ENCODE data around the gene MEP1A. TPM values are rescaled to one million over a fixed set of nuclear protein-coding genes. Genes with fewer than 3 reads are reported as not detected.

The MEP1A gene
- total and polyA plus RNA-seq, 2 experiments from 2014 or later, result not detected

DNA sequence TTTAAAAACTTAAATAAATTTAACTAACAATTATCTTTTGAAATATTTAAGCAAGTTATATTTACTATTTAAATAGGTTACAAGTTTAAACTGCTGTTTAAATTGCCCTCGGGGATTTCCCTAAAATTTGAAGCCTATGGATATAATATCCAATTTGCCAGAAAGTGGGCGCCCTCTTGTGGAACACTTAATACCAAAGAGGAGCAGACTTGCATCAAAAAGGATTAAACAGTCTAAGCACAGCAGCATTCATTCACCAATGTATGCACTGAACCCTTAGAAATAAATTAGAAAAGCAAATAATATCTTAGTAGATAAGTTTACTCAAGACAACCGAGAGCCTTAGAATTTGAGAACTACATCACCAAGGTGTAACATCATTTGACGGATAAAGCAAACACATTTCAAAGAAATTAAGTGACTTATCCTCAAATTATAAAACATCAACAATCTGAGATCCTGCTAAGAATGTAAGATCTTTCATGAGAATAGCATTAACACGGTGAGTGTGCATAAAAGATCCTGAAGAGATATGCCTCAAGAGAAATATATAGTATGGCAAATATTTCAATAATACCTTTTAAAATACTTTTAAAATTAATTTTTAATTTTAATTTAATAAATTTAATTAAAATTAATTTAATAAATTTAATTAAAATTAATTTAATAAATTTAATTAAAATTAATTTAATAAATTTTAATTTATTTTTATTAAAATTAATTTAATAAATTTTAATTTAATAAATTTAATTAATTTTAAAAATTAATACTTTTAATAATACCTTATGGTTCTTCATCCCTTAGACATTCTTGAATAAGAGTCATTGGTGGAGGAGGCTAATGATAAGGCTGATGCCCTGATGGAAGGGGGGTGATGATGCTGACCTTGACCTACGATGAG, 11.5 kb upstream of the MEP1A start:
- Histone ChIP-seq H3K4me1 (ENCODE audit: low read depth) (no peaks in the 10 kb centered on the region), H3K4me3 (no peak overlapping the region), H3K27me3 (no peaks in the 10 kb centered on the region), H3K27ac (no peak overlapping the region), H3K36me3 (no peaks in the 10 kb centered on the region), H3K9me3 (ENCODE audit: low read depth) (no peaks in the 10 kb centered on the region)
- DNase-seq (ENCODE audit: low read depth in 1 of 2, low spot score in 1 of 2), result peak; percentile 76 to 84
- TF ChIP-seq CTCF (IDR thresholded peaks at IDR 0.05; ENCODE audit: low read depth, low read length), result peak; percentile 76

DNA sequence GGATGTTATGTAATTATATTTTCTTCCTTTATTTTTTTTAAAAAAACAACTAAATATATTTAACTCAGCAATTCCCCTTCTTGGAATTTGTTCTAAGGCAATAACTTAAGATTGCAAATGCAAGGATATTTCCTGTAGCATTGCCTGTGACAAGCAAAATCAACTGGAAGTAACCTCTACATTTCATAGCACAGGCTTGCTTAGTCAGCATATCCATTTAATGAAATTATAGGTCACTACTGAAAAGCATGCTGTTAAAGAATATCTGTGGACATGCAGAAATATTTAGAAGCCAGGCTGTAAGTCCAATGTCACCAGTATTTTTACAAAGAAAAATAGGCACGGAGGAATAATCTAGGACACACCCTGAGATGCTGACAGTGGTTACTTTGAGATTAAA, 8.7 kb upstream of the MEP1A start:
- Histone ChIP-seq H3K9me3 (ENCODE audit: low read depth) (no peaks in the 10 kb centered on the region), H3K4me3 (no peak overlapping the region), H3K4me1 (ENCODE audit: low read depth) (no peaks in the 10 kb centered on the region), H3K27ac (no peak overlapping the region), H3K36me3 (no peaks in the 10 kb centered on the region), H3K27me3 (no peaks in the 10 kb centered on the region)
- no peak for TF ChIP-seq CTCF (IDR thresholded peaks at IDR 0.05; ENCODE audit: low read depth, low read length)
- DNase-seq (ENCODE audit: low read depth in 1 of 2, low spot score in 1 of 2), result no peak

DNA sequence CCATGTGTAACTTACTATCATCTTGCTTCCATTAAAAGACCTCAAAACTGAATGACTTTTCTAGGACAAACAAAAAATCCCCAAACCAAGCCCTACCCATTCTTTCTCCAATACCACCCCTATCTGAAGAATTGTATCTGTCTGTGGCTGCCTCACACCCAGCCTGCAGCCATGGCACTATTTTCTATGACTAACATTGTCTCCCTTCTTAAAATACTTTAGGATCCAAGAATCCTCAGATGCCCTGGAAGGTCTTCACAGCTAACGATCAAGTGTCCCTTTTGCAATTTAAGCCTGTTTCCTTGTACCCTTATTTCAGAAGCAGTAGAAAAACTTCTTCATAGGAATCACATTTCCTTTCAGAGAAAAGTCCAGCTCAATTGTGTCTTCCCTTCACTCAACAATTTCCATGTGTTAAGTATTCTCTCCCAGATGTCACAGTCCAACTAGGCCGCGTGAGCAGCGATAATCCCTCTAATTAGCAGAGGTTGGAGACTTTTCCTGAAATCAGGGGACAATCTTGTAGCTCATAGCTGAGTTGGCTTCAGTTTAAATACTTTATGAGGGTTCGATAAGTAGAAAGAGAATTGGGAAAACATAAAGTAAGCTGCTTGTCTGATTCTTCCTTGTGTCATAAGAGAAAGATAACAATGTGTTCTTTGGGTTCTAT, 5.2 kb upstream of the MEP1A start:
- Histone ChIP-seq H3K4me1 (ENCODE audit: low read depth) (no peaks in the 10 kb centered on the region), H3K36me3 (no peaks in the 10 kb centered on the region), H3K27ac (no peak overlapping the region), H3K27me3 (no peaks in the 10 kb centered on the region), H3K4me3 (no peak overlapping the region), H3K9me3 (ENCODE audit: low read depth) (no peaks in the 10 kb centered on the region)
- TF ChIP-seq CTCF (IDR thresholded peaks at IDR 0.05; ENCODE audit: low read depth, low read length), result no peak
- DNase-seq (ENCODE audit: low read depth in 1 of 2, low spot score in 1 of 2), result no peak

DNA sequence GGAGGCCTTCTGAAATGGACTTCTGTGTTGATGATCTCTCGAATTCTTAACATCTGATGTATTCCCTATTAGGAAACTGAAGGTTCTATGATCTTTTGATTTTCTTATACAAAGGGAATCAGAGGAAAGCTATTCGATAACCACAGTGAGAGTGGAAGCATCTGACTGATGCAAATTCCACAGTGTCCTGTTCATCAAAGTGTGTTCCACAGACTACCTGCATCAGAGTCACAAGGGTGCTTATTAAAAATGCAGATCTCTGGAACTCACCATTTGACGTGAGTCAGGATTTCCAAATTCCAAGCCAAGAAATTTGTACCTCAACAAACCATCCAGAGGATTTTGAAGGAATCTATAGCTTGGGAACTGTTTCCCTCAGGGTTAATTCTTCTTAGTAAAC, 4.4 kb upstream of the MEP1A start:
- no peak for TF ChIP-seq CTCF (IDR thresholded peaks at IDR 0.05; ENCODE audit: low read depth, low read length)

GRCh38 chr6:46789434-46790354, 3.5 kb upstream of the MEP1A start:
- no peak overlapping the region for H3K4me3 ChIP-seq
- H3K36me3 ChIP-seq, result no peaks in the 10 kb centered on the region
- no peaks in the 10 kb centered on the region for H3K9me3 ChIP-seq (ENCODE audit: low read depth)
- no peak for DNase-seq (ENCODE audit: low read depth in 1 of 2, low spot score in 1 of 2)
- H3K27ac ChIP-seq, result no peak overlapping the region
- no peak for TF ChIP-seq CTCF (IDR thresholded peaks at IDR 0.05; ENCODE audit: low read depth, low read length)
- H3K4me1 ChIP-seq (ENCODE audit: low read depth), result no peaks in the 10 kb centered on the region
- H3K27me3 ChIP-seq, result no peaks in the 10 kb centered on the region

More for the DNA sequence above, 4.4 kb upstream of the MEP1A start:
- no peak for DNase-seq (ENCODE audit: low read depth in 1 of 2, low spot score in 1 of 2)
- H3K9me3 ChIP-seq (ENCODE audit: low read depth), result no peaks in the 10 kb centered on the region
- H3K4me3 ChIP-seq, result no peak overlapping the region
- no peaks in the 10 kb centered on the region for H3K36me3 ChIP-seq
- no peaks in the 10 kb centered on the region for H3K4me1 ChIP-seq (ENCODE audit: low read depth)
- H3K27ac ChIP-seq, result no peak overlapping the region
- H3K27me3 ChIP-seq, result no peaks in the 10 kb centered on the region

All from cardiac muscle cell (in vitro differentiated cells and primary cell).